ENCODE measurements around the gene OGFOD3. TPM values are rescaled to one million over a fixed set of nuclear protein-coding genes. Genes with fewer than 3 reads are reported as not detected.

The OGFOD3 gene
- total RNA-seq, 1 experiment from 2014 or later: 53.6 TPM

DNA sequence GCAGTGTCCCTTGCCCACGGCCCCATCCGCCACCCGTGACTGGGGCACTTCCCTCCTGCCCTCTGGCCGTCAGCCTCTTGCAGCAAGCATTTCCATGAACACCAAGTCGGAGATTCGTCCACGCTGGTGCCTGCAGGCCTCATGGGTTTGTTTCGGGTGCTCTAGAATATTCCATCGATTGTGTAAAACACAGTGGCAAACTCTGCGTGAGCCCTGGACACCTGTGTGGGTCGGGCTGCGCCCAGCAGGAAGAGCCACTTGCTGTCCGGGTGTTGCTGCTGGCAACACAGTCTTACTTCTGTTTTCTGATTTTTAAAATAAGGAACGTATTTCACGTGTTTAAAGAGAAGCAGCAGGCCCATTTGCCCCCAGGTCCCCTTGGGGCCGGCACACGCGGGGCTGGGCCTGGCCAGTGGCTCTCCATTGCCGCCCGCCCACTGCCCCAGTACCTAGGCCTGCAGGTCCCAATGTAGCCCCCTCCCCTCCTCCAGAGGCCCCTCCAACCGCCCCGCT lies 22.1 kb upstream of the OGFOD3 start:
- ChIA-PET CTCF (interaction anchor here (0.6 kb wide), 1 partner anchor 14 kb away, joined by 4 read pairs; no protein-coding TSS in a partner anchor), RAD21 (ENCODE audit: low non-redundant PET in 1 of 2, low total read pairs in 2 of 2, uncharacterized antibody in 2 of 2, unreplicated experiment in 2 of 2) (no interaction called here), POLR2A (interaction anchor here (0.6 to 1.7 kb wide), 2 partner anchors 11 to 106 kb away, joined by 3 to 4 read pairs; no protein-coding TSS in a partner anchor)
- no peak overlapping the region for H3K27ac ChIP-seq (ENCODE audit: low read depth, low read length)
- no peak for TF ChIP-seq YY1 (IDR thresholded peaks at IDR 0.05; ENCODE audit: extremely low read depth, insufficient replicate concordance, low read depth, low read length)
- H3K4me2 ChIP-seq (ENCODE audit: low read length): no peak overlapping the region
- H3K9me2 ChIP-seq (ENCODE audit: insufficient read depth): no peaks in the 10 kb centered on the region
- 0 out of 4 replicates have a peak, but pooled peaks cover 0 to 12% of the 10 kb centered on the region in 2 experiments for H3K36me3 ChIP-seq (ENCODE audit: control insufficient read depth in 1 of 2, insufficient read depth in 2 of 2, low read length in 2 of 2)
- no peaks in the 10 kb centered on the region for H3K4me1 ChIP-seq (ENCODE audit: control insufficient read depth in 1 of 2, insufficient read depth in 2 of 2, low read length in 2 of 2)
- no peaks in the 10 kb centered on the region for H3K79me2 ChIP-seq (ENCODE audit: insufficient read depth, low read length)
- DNase-seq (ENCODE audit: low read depth, low spot score) (no peak), ATAC-seq (no peak)
- no peak overlapping the region for H2AFZ ChIP-seq (ENCODE audit: low read depth, low read length, poor library complexity, severe bottlenecking)
- no peaks in the 10 kb centered on the region for H4K20me1 ChIP-seq (ENCODE audit: insufficient read depth)
- no peak overlapping the region for H3K9ac ChIP-seq (ENCODE audit: low read length)
- BruUV-seq (replicated peaks): no TSS peak
- H3K27me3 ChIP-seq (ENCODE audit: insufficient read depth, low read length): no peaks in the 10 kb centered on the region
- H3K4me3 ChIP-seq (replicated peaks in 1 of 2; ENCODE audit: low read depth in 1 of 2, low read length in 2 of 2): no peak overlapping the region
- no peaks in the 10 kb centered on the region for H3K9me3 ChIP-seq (ENCODE audit: control insufficient read depth in 1 of 2, insufficient read depth in 1 of 2, low read depth in 1 of 2, low read length in 2 of 2)
- intact Hi-C loops (cut with micrococcal nuclease): no loop called here

DNA sequence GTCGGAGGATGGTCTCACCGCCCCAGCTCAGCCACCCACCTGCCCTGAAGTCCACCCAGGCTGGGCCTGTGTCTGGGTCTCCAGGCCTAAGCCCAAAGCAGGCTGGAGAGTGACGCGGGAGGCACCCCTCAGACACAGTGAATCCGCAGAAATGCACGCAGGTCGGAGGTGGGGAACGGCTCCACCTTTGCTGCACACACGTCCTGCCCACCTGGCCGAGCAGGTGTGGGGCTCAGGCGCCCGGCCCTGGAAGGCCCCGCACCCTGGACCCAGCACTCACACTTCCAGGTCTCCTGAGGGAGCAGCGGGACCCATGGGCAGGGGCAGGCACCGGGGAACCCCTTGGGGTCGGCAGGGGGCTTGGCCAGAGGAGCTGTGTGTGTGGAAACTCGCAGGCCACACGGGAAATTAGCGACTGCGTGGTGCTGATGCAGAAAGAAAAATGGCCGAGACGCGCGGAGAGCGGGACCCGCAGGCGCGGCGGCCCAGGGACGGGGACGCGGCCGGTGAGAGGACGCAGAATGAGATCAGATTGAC lies 21.5 kb upstream of the OGFOD3 start:
- H3K4me3 ChIP-seq (replicated peaks in 1 of 2; ENCODE audit: low read depth in 1 of 2, low read length in 2 of 2): no peak overlapping the region
- ATAC-seq (no peak), DNase-seq (ENCODE audit: low read depth, low spot score) (no peak)
- POLR2A ChIA-PET: interaction anchor here (0.6 to 1.7 kb wide), 2 partner anchors 12 to 106 kb away, joined by 3 to 4 read pairs; no protein-coding TSS in a partner anchor
- CTCF ChIA-PET: no interaction called here
- H3K27ac ChIP-seq (ENCODE audit: low read depth, low read length): no peak overlapping the region
- H3K9me3 ChIP-seq (ENCODE audit: control insufficient read depth in 1 of 2, insufficient read depth in 1 of 2, low read depth in 1 of 2, low read length in 2 of 2): no peaks in the 10 kb centered on the region
- no peaks in the 10 kb centered on the region for H3K9me2 ChIP-seq (ENCODE audit: insufficient read depth)
- H3K27me3 ChIP-seq (ENCODE audit: insufficient read depth, low read length): no peaks in the 10 kb centered on the region
- H3K79me2 ChIP-seq (ENCODE audit: insufficient read depth, low read length): no peaks in the 10 kb centered on the region
- intact Hi-C loops (cut with micrococcal nuclease): no loop called here
- H3K4me1 ChIP-seq (ENCODE audit: control insufficient read depth in 1 of 2, insufficient read depth in 2 of 2, low read length in 2 of 2): no peaks in the 10 kb centered on the region
- BruUV-seq (replicated peaks): TSS peak; percentile 30
- H2AFZ ChIP-seq (ENCODE audit: low read depth, low read length, poor library complexity, severe bottlenecking): no peak overlapping the region
- no peak for TF ChIP-seq POLR2A (IDR thresholded peaks at IDR 0.05; ENCODE audit: borderline replicate concordance, extremely low read depth, insufficient read depth, insufficient read length)
- no peak overlapping the region for H3K4me2 ChIP-seq (ENCODE audit: low read length)
- no peak overlapping the region for H3K9ac ChIP-seq (ENCODE audit: low read length)
- H4K20me1 ChIP-seq (ENCODE audit: insufficient read depth): no peaks in the 10 kb centered on the region
- 0 out of 4 replicates have a peak, but pooled peaks cover 0 to 12% of the 10 kb centered on the region in 2 experiments for H3K36me3 ChIP-seq (ENCODE audit: control insufficient read depth in 1 of 2, insufficient read depth in 2 of 2, low read length in 2 of 2)
- RAD21 ChIA-PET (ENCODE audit: low non-redundant PET in 1 of 2, low total read pairs in 2 of 2, uncharacterized antibody in 2 of 2, unreplicated experiment in 2 of 2): no interaction called here

Data from HCT116 (cell line).